Measurements from ENCODE around the gene LAMC3. TPM values are rescaled to one million over a fixed set of nuclear protein-coding genes. Genes with fewer than 3 reads are reported as not detected.

The LAMC3 gene
- polyA plus RNA-seq, 1 experiment: 0.01 TPM

GRCh38 chr9:131094622-131095021 lies 85.6 kb downstream of the LAMC3 start:
- no peak for TF ChIP-seq CTCF (IDR thresholded peaks at IDR 0.05; ENCODE audit: insufficient read depth, low read depth, low read length)
- H3K27me3 ChIP-seq (ENCODE audit: control insufficient read depth, insufficient read depth, low read length): peaks cover 38% of the 10 kb centered on the region
- DNase-seq (ENCODE audit: low read depth): peak; percentile 15
- ChIA-PET POLR2A (no interaction called here), CTCF (interaction anchor here (1.0 to 1.3 kb wide), 2 partner anchors 9 to 37 kb away, joined by 3 to 5 read pairs; no protein-coding TSS in a partner anchor)
- no peak overlapping the region for H3K4me3 ChIP-seq (ENCODE audit: low read depth, low read length)
- H3K36me3 ChIP-seq (ENCODE audit: control insufficient read depth, insufficient read depth, low read length): no peaks in the 10 kb centered on the region

- no peak for TF ChIP-seq CTCF (IDR thresholded peaks at IDR 0.05; ENCODE audit: insufficient read depth, low read depth, low read length)
- POLR2A ChIA-PET: no interaction called here
- peaks cover 38% of the 10 kb centered on the region for H3K27me3 ChIP-seq (ENCODE audit: control insufficient read depth, insufficient read depth, low read length)
These were observed 86.8 kb downstream of the LAMC3 start for GRCh38 chr9:131095666-131096268.

GRCh38 chr9:131096269-131097125 lies 87.5 kb downstream of the LAMC3 start, which contains the start of gene AIF1L:
Gene AIF1L (plus strand): TSS chr9:131096531. CDS start chr9:131096630, 99 bp downstream.
- Histone ChIP-seq H3K27me3 (ENCODE audit: control insufficient read depth, insufficient read depth, low read length) (peaks cover 36% of the 10 kb centered on the region), H3K36me3 (ENCODE audit: control insufficient read depth, insufficient read depth, low read length) (no peaks in the 10 kb centered on the region), H3K4me3 (ENCODE audit: low read depth, low read length) (no peak within 1 kb of the TSS)
- TF ChIP-seq CTCF (IDR thresholded peaks at IDR 0.05; ENCODE audit: insufficient read depth, low read depth, low read length): no peak
- ChIA-PET CTCF (interaction anchor here (0.6 kb wide), 1 partner anchor 747 kb away, joined by 3 read pairs; no protein-coding TSS in a partner anchor), POLR2A (no interaction called here)
- no peak for DNase-seq (ENCODE audit: low read depth)

More at GRCh38 chr9:131095666-131096268, 86.8 kb downstream of the LAMC3 start:
- CTCF ChIA-PET: interaction anchor here (0.6 kb wide), 1 partner anchor 747 kb away, joined by 3 read pairs; no protein-coding TSS in a partner anchor
- H3K4me3 ChIP-seq (ENCODE audit: low read depth, low read length): no peak overlapping the region
- no peaks in the 10 kb centered on the region for H3K36me3 ChIP-seq (ENCODE audit: control insufficient read depth, insufficient read depth, low read length)
- DNase-seq (ENCODE audit: low read depth): no peak

- Histone ChIP-seq H3K27me3 (ENCODE audit: control insufficient read depth, insufficient read depth, low read length) (peaks cover 32% of the 10 kb centered on the region), H3K4me3 (ENCODE audit: low read depth, low read length) (no peak overlapping the region), H3K36me3 (ENCODE audit: control insufficient read depth, insufficient read depth, low read length) (no peaks in the 10 kb centered on the region)
- DNase-seq (ENCODE audit: low read depth): no peak
- ChIA-PET POLR2A (no interaction called here), CTCF (interaction anchor here (1.2 to 1.3 kb wide), 2 partner anchors 10 to 40 kb away, joined by 3 read pairs; no protein-coding TSS in a partner anchor)
- TF ChIP-seq CTCF (IDR thresholded peaks at IDR 0.05; ENCODE audit: insufficient read depth, low read depth, low read length): no peak
These were observed 88.4 kb downstream of the LAMC3 start for GRCh38 chr9:131097126-131097947.
